ENCODE results near the gene PRR36. TPM values are rescaled to one million over a fixed set of nuclear protein-coding genes. Genes with fewer than 3 reads are reported as not detected.

Gene PRR36
- total RNA-seq, 6 donors from 2014 or later, result 0.46 to 9.4 (median 2.7) TPM

DNA sequence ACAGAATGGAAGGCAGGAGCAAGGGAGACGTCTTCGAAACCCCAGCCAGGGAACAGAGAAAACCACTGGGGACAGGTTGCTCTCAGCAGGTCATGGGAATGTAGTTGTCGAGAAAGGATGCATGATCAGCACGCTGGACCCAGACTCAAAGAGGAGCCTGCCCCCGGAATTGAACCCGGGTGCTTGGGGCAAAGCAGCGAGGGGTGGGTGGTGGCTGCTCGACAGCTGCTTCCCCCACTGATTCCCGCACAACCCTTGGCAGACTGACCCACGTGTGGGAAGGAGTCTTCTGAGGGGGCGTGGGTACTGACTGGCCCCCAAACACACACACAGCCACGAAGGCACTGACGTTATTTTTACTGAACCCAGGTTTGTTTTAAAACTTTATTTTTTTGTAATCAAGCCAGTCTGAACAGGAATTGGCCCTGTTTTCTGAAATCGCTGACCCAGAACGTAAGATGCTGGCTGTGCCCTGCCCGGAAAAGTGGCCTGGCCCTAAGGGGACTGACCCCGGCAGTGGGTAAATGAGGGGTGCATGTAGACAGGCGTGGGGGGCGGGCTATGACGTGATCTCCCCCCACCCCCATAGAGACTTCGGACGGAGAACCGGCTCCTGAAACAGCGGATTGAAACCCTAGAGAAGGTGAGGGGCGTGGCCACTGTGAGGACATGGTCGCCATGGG lies 18.6 kb downstream of the PRR36 start:
- H3K27me3 ChIP-seq, result no peaks in the 10 kb centered on the region
- 92% methylated on average over 23 to 25 of the region's 26 CpGs for WGBS, 2 donors

GRCh38 chr19:7853770-7854128 lies 20.4 kb downstream of the PRR36 start:
- 75 to 84% methylated on average over 12 of the region's 12 CpGs for WGBS, 2 donors
- Histone ChIP-seq H3K4me1 (peaks cover 0 to 10% (median 7%) of the 10 kb centered on the region in 4 donors), H3K4me3 (no peak overlapping the region), H3K27me3 (no peaks in the 10 kb centered on the region), H3K9me3 (no peaks in the 10 kb centered on the region), H3K27ac (no peak overlapping the region), H3K36me3 (peaks cover 0 to 7% (median 1%) of the 10 kb centered on the region in 4 donors)
- TF ChIP-seq CTCF (IDR thresholded peaks at IDR 0.05) (no peak), EP300 (IDR thresholded peaks at IDR 0.05) (no peak), POLR2AphosphoS5 (IDR thresholded peaks at IDR 0.05) (no peak), POLR2A (IDR thresholded peaks at IDR 0.05) (no peak)
- ATAC-seq (ENCODE audit: low FRiP score in 2 of 2) (peak in 1 of 2 donors; percentile 3), DNase-seq (no peak)

More for the DNA sequence above, 18.6 kb downstream of the PRR36 start:
- no peak for DNase-seq
- H3K36me3 ChIP-seq, result peaks cover 0 to 6% (median 3%) of the 10 kb centered on the region in 4 donors
- H3K27ac ChIP-seq, result no peak overlapping the region
- no peak for ATAC-seq (ENCODE audit: low FRiP score in 2 of 2)
- no peaks in the 10 kb centered on the region for H3K9me3 ChIP-seq
- peaks cover 0 to 10% (median 7%) of the 10 kb centered on the region in 4 donors for H3K4me1 ChIP-seq
- no peak overlapping the region for H3K4me3 ChIP-seq
- no peak for TF ChIP-seq CTCF (IDR thresholded peaks at IDR 0.05)
- TF ChIP-seq EP300 (IDR thresholded peaks at IDR 0.05), result no peak
- no peak for TF ChIP-seq POLR2AphosphoS5 (IDR thresholded peaks at IDR 0.05)
- TF ChIP-seq POLR2A (IDR thresholded peaks at IDR 0.05), result no peak

- ATAC-seq (ENCODE audit: low FRiP score in 2 of 2) (peak; percentile 78 to 84), DNase-seq (peak; percentile 89 to 92)
- Histone ChIP-seq H3K4me1 (peaks cover 0 to 10% (median 7%) of the 10 kb centered on the region in 4 donors), H3K9me3 (no peaks in the 10 kb centered on the region), H3K36me3 (peaks cover 0 to 6% (median 0%) of the 10 kb centered on the region in 4 donors), H3K4me3 (no peak overlapping the region), H3K27me3 (no peaks in the 10 kb centered on the region), H3K27ac (no peak overlapping the region)
- 32 to 46% methylated on average over 22 to 44 of the region's 45 CpGs for WGBS, 2 donors
- peak; percentile 81 to 90 (median 84) for TF ChIP-seq CTCF (IDR thresholded peaks at IDR 0.05)
- TF ChIP-seq EP300 (IDR thresholded peaks at IDR 0.05), result no peak
- TF ChIP-seq POLR2A (IDR thresholded peaks at IDR 0.05), result no peak
- no peak for TF ChIP-seq POLR2AphosphoS5 (IDR thresholded peaks at IDR 0.05)
Observed at GRCh38 chr19:7852851-7853769, 21.1 kb downstream of the PRR36 start.

DNA sequence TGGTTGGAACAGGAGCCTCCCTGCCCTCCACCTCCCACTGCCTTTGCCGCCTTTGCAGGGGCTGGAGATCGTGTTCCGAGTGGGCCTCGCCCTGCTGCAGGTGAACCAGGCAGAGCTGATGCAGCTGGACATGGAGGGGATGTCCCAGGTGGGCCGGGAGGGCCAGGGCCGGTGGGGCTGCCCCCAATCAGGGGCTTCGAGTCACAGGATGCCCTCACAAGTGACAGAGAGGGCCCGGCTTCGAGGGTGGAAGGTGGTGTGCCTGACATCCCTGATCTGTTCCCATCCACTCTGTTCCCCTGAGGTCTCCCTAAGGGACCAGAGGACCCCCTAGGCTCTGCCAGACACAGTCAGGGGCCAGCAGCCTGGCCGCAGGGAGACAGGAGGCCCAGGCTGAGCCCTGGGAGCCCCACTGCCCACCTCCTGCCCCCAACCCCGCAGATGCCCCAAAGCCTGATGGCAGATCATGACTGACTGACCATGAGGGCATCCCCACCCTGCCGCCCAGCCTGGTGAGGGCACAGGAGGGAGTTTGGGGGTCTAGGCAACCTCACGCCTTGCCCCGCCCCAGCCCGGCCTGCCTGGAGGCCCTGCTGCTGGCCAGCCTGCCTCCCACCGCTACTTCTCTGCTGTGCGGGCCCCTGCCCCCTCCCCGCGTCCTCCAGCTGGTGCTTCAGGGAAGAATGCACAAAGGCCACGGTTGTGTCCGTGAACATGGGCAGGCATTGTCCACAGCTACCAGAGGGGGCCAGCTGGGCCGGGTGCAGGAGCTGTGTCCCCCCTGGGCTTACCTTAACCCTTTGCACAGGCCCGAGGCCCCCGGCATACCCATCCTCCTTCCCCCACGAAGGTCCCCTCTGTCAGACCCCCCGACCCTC lies 22.3 kb downstream of the PRR36 start:
- ATAC-seq (ENCODE audit: low FRiP score in 2 of 2) (no peak), DNase-seq (peak in 1 of 2 donors; percentile 82)
- 86 to 88% methylated on average over 20 to 24 of the region's 26 CpGs for WGBS, 2 donors
- Histone ChIP-seq H3K4me3 (no peak overlapping the region), H3K27ac (no peak overlapping the region), H3K27me3 (no peaks in the 10 kb centered on the region), H3K4me1 (peaks cover 0 to 10% (median 7%) of the 10 kb centered on the region in 4 donors), H3K36me3 (peaks cover 0 to 3% (median 0%) of the 10 kb centered on the region in 4 donors), H3K9me3 (no peaks in the 10 kb centered on the region)
- TF ChIP-seq CTCF (IDR thresholded peaks at IDR 0.05) (no peak), POLR2AphosphoS5 (IDR thresholded peaks at IDR 0.05) (no peak), POLR2A (IDR thresholded peaks at IDR 0.05) (no peak), EP300 (IDR thresholded peaks at IDR 0.05) (no peak)
